ENCODE measurements around the gene AHCYL2. TPM values are rescaled to one million over a fixed set of nuclear protein-coding genes. Genes with fewer than 3 reads are reported as not detected.
"Not testable (repeated sequence)": the region's sequence is repeated elsewhere in the genome, so short reads cannot be mapped to it uniquely, and the experiment has no call there.

The AHCYL2 gene
- total RNA-seq, 2 donors from 2014 or later: 21.5 to 39.8 TPM

DNA sequence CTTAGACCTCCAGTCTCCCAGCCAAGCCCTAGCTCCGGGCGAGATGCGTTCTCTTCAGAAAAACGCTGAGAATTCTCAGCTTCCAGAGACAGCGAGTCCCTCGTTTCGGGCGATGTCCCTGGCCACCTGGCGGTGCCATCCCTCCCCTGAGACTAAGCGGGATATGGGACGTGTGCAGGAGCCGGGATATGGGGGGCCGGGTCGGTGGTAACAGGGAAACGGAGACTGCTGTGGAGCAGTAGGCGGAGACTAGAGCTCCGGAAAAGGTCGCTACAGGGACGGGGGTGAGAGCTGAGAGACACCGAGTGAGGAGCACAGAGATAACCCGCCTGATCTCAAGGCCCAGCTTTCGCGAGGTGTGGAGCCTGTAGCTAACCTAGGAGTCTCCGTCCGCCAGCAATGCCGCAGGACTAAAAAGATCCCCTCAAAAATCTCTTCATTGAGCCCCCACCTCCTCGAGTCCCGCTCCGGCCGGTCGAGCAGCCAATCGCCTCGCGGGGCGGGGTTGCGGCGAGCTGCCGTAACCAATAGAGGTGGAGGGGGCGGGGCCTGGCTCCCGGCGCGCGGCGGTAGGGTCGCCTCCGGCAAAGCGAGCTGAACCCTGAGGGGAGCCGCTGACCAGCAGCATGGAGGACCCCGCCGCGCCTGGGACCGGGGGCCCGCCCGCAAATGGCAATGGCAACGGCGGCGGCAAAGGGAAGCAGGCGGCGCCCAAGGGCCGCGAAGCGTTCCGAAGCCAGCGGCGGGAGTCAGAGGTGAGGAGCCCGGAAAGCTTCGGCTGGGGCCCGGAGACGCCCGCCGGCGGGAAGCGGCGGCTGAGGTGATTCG lies 209.2 kb downstream of the AHCYL2 start, which contains the start of gene STRIP2:
Gene STRIP2 (plus strand): TSS at position 586 of the 828 bp plus-strand sequence. CDS start 41 bp downstream, at position 627.
- Mint-ChIP-seq H3K36me3 (ENCODE audit: low read depth) (peaks cover 38% of the 10 kb centered on the region), H3K4me1 (peaks cover 23% of the 10 kb centered on the region), H3K27me3 (peaks cover 13% of the 10 kb centered on the region), H3K4me3 (peak within 1 kb of the TSS; percentile 88), H3K9me3 (no peaks in the 10 kb centered on the region), H3K27ac (peak within 1 kb of the TSS; percentile 85)
- ATAC-seq (replicated peaks): peak; percentile 79

DNA sequence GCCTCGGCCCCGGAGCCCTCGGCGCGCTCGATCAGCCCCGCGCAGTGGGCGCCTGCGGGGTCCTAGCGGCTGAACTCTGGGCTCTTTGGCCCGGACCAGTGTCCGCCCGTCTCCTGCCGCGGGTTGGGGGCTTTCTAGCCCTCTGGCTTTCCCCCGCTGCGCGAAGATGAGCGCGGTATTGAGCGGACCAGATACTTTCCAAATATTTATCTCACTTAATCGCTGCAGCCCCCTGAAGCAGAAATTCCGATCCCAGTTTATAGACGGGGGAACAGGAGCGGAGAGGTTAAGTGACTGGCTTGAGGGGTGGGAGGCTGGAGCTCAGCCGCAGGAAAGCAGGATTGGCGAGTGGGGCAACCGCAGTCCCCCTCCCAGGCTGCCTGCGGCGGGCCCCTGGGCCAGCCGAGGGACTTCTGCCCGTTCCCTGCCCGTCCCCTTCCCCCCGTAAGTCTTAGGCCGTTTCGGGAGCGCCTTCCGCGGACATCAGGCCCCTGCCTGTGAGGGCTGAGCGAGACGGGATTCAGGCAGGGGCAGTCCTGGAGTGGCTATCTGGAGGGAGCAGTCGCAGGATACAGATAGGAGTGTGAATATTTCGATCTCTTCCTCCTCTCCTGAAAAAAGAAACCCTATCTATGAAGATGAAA lies 210.0 kb downstream of the AHCYL2 start:
- peaks cover 30% of the 10 kb centered on the region for H3K4me1 Mint-ChIP-seq
- ATAC-seq (replicated peaks): no peak
- peaks cover 46% of the 10 kb centered on the region for H3K36me3 Mint-ChIP-seq (ENCODE audit: low read depth)
- H3K27me3 Mint-ChIP-seq: peaks cover 13% of the 10 kb centered on the region
- H3K4me3 Mint-ChIP-seq: peak overlapping the region; percentile 88
- no peaks in the 10 kb centered on the region for H3K9me3 Mint-ChIP-seq
- H3K27ac Mint-ChIP-seq: peak overlapping the region; percentile 84

DNA sequence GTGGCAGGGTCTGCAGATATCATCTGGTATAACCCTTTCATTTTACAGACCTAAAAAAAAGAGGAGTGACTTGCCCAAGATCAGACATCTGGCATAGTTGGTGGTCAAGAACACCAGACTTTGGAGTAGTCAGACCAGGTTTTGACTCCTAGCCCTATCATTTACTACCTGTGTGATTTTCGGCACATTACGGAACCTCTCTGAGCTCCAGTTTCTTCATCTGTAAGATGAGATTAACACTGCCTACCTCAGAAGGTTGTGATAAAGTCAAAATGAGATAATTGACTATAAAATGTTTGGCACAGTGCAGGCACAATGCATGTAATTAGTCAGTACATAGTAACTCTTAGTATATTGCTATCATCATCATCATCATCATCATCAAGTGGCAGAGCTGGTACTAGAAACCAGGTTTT lies 210.6 kb downstream of the AHCYL2 start:
- peak overlapping the region; percentile 88 for H3K4me3 Mint-ChIP-seq
- H3K27ac Mint-ChIP-seq: peak overlapping the region; percentile 84
- ATAC-seq (replicated peaks): peak; percentile 22
- H3K4me1 Mint-ChIP-seq: peaks cover 36% of the 10 kb centered on the region
- peaks cover 13% of the 10 kb centered on the region for H3K27me3 Mint-ChIP-seq
- H3K36me3 Mint-ChIP-seq (ENCODE audit: low read depth): peaks cover 52% of the 10 kb centered on the region
- no peaks in the 10 kb centered on the region for H3K9me3 Mint-ChIP-seq

DNA sequence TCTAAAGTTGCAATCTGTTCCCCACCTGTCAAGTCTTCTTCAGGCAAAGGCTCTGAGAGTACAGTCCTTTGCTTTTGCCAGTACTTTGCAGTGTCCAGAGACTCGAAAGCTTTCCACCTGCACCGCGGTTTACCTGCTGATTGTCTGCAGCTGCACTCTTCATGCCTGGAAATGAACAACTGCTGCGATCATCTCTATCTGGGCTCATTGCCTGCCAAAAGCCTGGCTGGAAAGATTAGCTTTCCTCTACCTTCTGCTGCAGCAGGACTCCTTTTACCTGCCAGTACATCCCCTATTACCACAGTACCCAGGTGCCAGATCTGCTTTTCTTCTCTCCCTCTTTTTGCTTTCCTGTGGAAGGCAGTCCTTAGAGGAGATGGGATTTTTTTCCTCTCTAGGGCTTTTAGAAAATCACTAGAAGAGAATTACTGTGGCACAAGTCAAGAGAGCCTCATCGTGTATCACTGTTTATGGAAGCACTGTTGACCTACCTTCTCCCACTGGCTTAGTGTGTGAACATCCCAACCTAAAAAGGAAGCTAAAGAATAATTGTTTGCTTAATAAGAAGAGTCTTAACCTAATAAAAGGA lies 211.6 kb downstream of the AHCYL2 start:
- H3K9me3 Mint-ChIP-seq: no peaks in the 10 kb centered on the region
- peaks cover 61% of the 10 kb centered on the region for H3K36me3 Mint-ChIP-seq (ENCODE audit: low read depth)
- ATAC-seq (replicated peaks): no peak
- peaks cover 40% of the 10 kb centered on the region for H3K4me1 Mint-ChIP-seq
- peaks cover 13% of the 10 kb centered on the region for H3K27me3 Mint-ChIP-seq
- peak overlapping the region; percentile 84 for H3K27ac Mint-ChIP-seq
- peak overlapping the region; percentile 88 for H3K4me3 Mint-ChIP-seq

DNA sequence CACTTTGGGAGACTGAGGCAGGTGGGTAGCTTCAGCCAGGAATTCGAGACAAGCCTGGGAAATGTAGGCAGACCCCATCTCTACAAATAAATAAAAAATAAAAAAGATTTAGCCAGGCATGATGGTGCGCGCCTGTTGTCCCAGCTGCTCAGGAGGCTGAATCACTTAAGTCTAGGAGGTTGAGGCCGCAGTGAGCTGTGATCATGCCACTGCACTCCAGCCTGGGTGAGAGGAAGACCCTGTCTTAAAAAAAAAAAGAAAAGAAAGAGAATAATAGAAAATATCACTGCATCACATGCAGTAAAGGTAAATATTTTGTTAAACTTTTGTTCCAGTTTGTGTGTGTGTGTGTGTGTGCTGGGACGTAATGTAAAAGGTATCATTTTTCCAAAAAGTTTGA lies 212.4 kb downstream of the AHCYL2 start:
- peaks cover 13% of the 10 kb centered on the region for H3K27me3 Mint-ChIP-seq
- no peak for ATAC-seq (replicated peaks)
- H3K4me1 Mint-ChIP-seq: peaks cover 40% of the 10 kb centered on the region
- H3K36me3 Mint-ChIP-seq (ENCODE audit: low read depth): peaks cover 61% of the 10 kb centered on the region
- peak overlapping the region; percentile 88 for H3K4me3 Mint-ChIP-seq
- H3K9me3 Mint-ChIP-seq: no peaks in the 10 kb centered on the region
- H3K27ac Mint-ChIP-seq: no peak overlapping the region

DNA sequence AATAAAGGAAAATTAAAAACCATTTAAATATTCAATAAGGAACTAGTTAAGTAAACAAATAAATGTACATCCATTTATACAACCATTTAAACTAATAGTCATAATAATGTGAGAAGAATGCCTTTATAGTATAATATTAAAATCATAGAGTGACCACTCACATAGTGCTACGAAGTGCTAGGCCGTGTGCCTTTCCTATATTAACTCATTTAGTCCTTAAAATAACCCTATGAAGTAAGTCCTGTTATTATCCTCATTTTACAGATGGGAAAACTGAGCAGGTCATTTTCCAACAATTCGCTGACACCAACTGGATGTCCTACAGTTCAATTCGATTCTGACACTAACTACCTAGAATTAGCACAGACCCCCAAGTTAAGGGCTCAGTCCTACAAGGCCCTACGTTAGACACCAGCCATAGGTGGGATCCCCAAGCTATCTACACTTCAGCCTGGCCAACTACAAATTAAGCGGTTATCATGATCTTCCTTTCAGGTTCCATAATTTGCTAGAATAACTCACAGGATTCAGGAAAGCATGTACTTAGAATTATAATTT lies 213.5 kb downstream of the AHCYL2 start:
- Mint-ChIP-seq H3K4me3 (peak overlapping the region; percentile 69), H3K27me3 (peaks cover 5% of the 10 kb centered on the region), H3K36me3 (ENCODE audit: low read depth) (peaks cover 61% of the 10 kb centered on the region), H3K9me3 (no peaks in the 10 kb centered on the region), H3K27ac (peak overlapping the region; percentile 90), H3K4me1 (peaks cover 33% of the 10 kb centered on the region)
- ATAC-seq (replicated peaks): no peak

DNA sequence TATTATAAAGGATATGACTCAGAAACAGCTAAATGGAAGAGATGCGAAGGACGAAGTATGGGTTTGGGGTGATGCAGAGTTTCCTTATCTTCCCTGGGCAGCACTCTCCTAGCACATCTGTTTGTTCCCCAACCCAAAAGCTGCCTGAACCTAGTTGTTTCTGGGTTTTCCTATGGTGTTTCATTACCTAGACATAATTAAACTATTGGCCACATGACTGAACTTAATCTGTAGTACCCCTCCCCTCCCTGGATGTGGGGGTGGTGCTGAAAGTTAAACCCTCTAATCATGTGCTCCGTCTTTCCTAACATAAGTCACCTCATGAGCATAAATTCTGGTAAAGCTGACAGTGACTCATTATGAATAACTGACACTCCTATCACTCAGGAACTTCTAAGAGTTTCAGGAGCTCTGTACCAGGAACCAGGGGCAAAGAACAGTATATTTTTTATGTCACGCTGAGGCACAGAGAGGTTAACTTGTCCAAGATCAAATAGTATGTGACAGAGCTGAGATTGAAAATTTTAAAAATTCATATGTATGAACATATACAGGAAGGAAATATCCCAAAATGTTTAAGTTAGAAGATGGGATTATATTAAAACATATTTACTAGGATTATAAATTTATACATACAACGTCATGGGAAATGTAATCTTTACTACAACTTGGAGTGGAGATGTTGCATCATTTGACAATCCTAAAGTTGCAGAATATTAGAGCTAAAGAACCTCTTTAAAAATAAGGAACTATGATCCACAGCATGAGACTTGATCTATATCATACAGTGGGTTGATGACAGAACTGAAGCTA lies 214.2 kb downstream of the AHCYL2 start:
- H3K36me3 Mint-ChIP-seq (ENCODE audit: low read depth): peaks cover 57% of the 10 kb centered on the region
- H3K4me3 Mint-ChIP-seq: peak overlapping the region; percentile 69

DNA sequence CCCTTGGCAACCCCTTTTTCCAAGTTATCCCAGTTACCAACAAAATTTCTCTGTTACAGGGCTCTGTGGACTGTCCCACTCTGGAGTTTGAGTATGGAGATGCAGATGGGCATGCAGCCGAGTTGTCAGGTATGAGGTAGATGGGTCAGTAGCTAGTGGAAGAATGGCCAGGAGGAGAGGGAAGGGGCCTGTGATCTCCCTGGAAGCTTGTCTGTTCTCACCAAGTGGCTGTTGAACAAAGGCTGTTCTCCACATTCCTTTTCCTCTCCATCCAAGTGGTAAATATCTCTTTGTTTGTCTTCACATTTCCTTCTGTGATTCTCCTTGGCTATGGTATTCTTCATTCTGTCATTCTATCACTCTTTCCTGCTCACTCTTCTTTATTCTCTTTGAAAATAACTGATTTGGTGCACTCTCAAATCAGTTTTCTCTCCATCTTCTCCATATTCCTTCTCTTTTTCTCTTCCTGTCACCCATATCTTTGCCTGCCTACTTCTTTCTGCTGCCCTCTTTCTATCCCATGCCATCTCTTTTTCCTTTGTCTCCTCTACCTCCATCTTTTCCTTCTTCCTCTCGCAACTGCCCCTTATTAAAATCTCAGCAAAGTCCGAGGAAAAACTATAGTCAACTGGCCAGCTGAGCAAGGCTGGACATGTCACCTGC lies 215.3 kb downstream of the AHCYL2 start:
- peak overlapping the region; percentile 69 for H3K4me3 Mint-ChIP-seq
- no peaks in the 10 kb centered on the region for H3K9me3 Mint-ChIP-seq
- peaks cover 31% of the 10 kb centered on the region for H3K4me1 Mint-ChIP-seq
- H3K36me3 Mint-ChIP-seq (ENCODE audit: low read depth): peaks cover 51% of the 10 kb centered on the region
- H3K27ac Mint-ChIP-seq: peak overlapping the region; percentile 90
- no peak for ATAC-seq (replicated peaks)
- H3K27me3 Mint-ChIP-seq: peaks cover 5% of the 10 kb centered on the region

More for the DNA sequence above, 214.2 kb downstream of the AHCYL2 start:
- ATAC-seq (replicated peaks): peak; percentile 82
- Mint-ChIP-seq H3K27me3 (peaks cover 5% of the 10 kb centered on the region), H3K4me1 (peaks cover 31% of the 10 kb centered on the region), H3K27ac (peak overlapping the region; percentile 90), H3K9me3 (no peaks in the 10 kb centered on the region)

DNA sequence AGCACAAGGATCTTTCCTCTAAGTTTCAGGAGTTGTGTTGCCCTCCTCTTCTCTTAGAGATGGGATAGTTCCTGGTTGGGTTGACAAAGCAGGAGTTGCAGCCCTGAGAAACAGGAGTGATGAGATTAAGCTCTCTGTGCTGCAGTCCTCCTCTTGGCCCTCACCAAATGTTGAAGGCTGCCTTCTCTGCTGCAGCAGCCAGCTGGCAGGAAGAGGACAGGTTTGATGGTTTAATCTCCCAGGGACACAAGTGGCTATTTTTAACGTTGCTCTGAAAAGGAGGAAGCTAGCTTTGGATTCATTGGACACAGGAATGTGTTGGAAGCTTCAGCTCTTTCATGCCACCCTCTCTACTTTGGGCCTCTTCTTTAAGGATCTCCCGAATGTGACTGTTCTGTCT lies 218.8 kb downstream of the AHCYL2 start:
- H3K36me3 Mint-ChIP-seq (ENCODE audit: low read depth): peaks cover 27% of the 10 kb centered on the region
- H3K4me1 Mint-ChIP-seq: peaks cover 21% of the 10 kb centered on the region
- peak overlapping the region; percentile 5 for H3K27ac Mint-ChIP-seq
- no peak overlapping the region for H3K4me3 Mint-ChIP-seq
- no peak for ATAC-seq (replicated peaks)
- no peaks in the 10 kb centered on the region for H3K27me3 Mint-ChIP-seq
- H3K9me3 Mint-ChIP-seq: no peaks in the 10 kb centered on the region

DNA sequence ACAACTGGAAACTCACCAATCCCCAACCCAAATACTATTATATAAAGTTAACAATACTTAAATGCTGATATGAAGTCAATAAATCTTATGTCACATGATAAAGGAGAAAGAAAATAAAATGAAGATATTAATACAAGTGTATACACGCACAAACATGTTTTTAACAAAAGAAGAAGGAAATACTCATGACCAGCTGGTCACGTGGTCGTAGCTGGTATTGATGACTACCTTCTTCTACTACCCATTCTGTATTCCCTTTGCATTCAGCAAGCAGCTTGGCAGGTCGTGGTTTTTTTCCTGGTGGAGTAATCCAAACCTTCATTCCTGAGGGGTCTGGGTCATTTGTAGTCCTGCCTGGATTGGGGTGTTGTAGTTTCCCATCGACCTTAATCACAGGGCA lies 219.9 kb downstream of the AHCYL2 start:
- not testable (repeated sequence) for ATAC-seq (replicated peaks); H3K27me3 Mint-ChIP-seq; H3K9me3 Mint-ChIP-seq; H3K27ac Mint-ChIP-seq; H3K4me1 Mint-ChIP-seq; H3K4me3 Mint-ChIP-seq
- H3K36me3 Mint-ChIP-seq (ENCODE audit: low read depth): peaks cover 16% of the 10 kb centered on the region

DNA sequence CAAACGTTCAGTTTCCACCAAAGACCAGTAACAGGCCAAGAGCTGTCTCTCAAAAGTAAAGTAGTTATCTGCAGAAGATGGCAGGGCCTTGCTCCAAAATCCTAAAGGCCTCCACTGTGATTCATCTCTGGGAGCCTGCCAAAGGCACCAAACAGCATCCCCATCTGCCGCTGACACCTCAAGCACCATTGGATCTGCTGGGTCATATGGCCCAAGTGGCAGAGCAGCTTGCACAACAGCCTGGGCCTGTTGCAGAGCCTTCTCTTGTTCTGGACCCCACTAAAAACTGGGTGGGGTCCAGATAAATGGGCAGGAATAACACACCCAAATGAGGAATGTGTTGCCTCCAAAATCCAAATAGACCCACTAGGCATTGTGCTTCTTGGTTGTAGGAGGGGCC lies 222.1 kb downstream of the AHCYL2 start:
- not testable (repeated sequence) for H3K4me1 Mint-ChIP-seq; H3K9me3 Mint-ChIP-seq; H3K4me3 Mint-ChIP-seq; H3K36me3 Mint-ChIP-seq (ENCODE audit: low read depth); H3K27ac Mint-ChIP-seq; ATAC-seq (replicated peaks); H3K27me3 Mint-ChIP-seq

DNA sequence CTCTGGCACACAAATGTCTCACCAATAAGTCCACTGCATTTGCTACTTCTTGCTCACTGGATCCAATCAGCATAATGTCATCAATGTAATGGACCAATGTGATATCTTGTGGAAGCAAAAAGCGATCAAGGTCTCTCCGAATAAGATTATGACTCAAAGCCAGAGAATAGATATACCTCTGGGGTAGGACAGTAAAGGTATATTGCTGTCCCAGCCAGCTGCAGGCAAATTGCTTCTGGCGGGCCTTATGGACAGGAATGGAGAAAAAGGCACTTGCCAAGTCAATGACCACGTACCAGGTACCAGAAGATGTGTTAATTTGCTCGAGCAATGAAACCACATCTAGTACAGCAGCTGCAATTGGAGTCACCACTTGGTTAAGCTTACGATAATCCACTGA lies 222.6 kb downstream of the AHCYL2 start:
- H3K27ac Mint-ChIP-seq; H3K4me3 Mint-ChIP-seq; H3K9me3 Mint-ChIP-seq; H3K36me3 Mint-ChIP-seq (ENCODE audit: low read depth); ATAC-seq (replicated peaks); H3K4me1 Mint-ChIP-seq; H3K27me3 Mint-ChIP-seq: not testable (repeated sequence)

DNA sequence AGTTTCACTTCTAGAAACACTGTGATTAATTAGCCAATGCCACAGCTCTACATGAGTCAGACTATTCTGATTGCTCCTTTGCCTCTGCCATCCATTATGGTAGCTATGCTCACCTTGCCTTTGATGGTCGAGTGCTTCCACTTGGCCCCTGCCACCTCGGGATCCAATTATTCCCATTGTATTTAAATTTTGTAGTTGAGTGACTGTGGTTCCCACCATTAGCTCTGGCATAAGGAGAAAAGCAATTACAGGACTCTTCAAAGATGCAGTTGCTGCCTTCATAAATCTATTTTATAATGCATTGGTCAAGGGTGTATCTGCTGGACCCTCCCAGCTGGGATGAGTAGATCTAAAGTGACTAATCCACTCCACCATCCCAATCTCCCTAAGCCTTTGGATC lies 223.8 kb downstream of the AHCYL2 start:
- not testable (repeated sequence) for H3K9me3 Mint-ChIP-seq; H3K4me3 Mint-ChIP-seq; H3K4me1 Mint-ChIP-seq; H3K36me3 Mint-ChIP-seq (ENCODE audit: low read depth); H3K27me3 Mint-ChIP-seq; ATAC-seq (replicated peaks); H3K27ac Mint-ChIP-seq

All from activated T-helper 17 cell treated with anti-CD3 and anti-CD28 coated beads, Interleukin-2, amount 50 U/mL, for 72 hours (primary cell).